ENCODE results near the gene IL17RB.

GRCh38 chr3:53806182-53807116 is 39.9 kb upstream of the IL17RB start:
- TF ChIP-seq POLR2A (IDR thresholded peaks at IDR 0.05; ENCODE audit: low read depth, low read length) (no peak), TAF1 (IDR thresholded peaks at IDR 0.05; ENCODE audit: borderline replicate concordance, low read depth, low read length) (no peak)
